Activated effector memory CD4-positive, alpha-beta T cell treated with anti-CD3 and anti-CD28 coated beads, Interleukin-2, amount 50 U/mL, for 16 hours (primary cell): Measurements from ENCODE around the gene SSC5D.
"Not testable (repeated sequence)": the region's sequence is repeated elsewhere in the genome, so short reads cannot be mapped to it uniquely, and the experiment has no call there.

Experiments used
- DNase-seq: peaks from one replicate; pipeline ENCODE4 v3.0.0-alpha.2; 2020

SSC5D gene

GRCh38 chr19:55508120-55508519, 19.9 kb downstream of the SSC5D start:
- DNase-seq = no peak

GRCh38 chr19:55516878-55517620, 28.8 kb downstream of the SSC5D start:
- peak; percentile 96 for DNase-seq

- DNase-seq = no peak
Measured at GRCh38 chr19:55519451-55520311, 31.4 kb downstream of the SSC5D start.

- no peak for DNase-seq
Measured at GRCh38 chr19:55520691-55521292, 32.6 kb downstream of the SSC5D start.

GRCh38 chr19:55525289-55526101, 37.3 kb downstream of the SSC5D start:
- DNase-seq = no peak

- DNase-seq = no peak
Measured at GRCh38 chr19:55526216-55527196, 38.3 kb downstream of the SSC5D start.

GRCh38 chr19:55527197-55528029, 39.2 kb downstream of the SSC5D start:
- no peak for DNase-seq

GRCh38 chr19:55528030-55528803, 40.0 kb downstream of the SSC5D start:
- DNase-seq = no peak

GRCh38 chr19:55529636-55530234, 41.5 kb downstream of the SSC5D start:
- DNase-seq = no peak

- no peak for DNase-seq
Measured at GRCh38 chr19:55530996-55531395, 42.8 kb downstream of the SSC5D start.

GRCh38 chr19:55534280-55534679, 46.0 kb downstream of the SSC5D start:
- not testable (repeated sequence) for DNase-seq

GRCh38 chr19:55535173-55535964, 47.1 kb downstream of the SSC5D start:
- no peak for DNase-seq

- DNase-seq = no peak
Measured at GRCh38 chr19:55535965-55536350, 47.7 kb downstream of the SSC5D start.

GRCh38 chr19:55536366-55536765, 48.1 kb downstream of the SSC5D start:
- DNase-seq = no peak

- DNase-seq = no peak
Measured at GRCh38 chr19:55536951-55537740, 48.9 kb downstream of the SSC5D start, which contains the start of gene SBK2. SBK2 (minus strand) TSS chr19:55537133; CDS start chr19:55536294, 839 bp downstream.

GRCh38 chr19:55537741-55538111, 49.5 kb downstream of the SSC5D start:
- no peak for DNase-seq

- DNase-seq = no peak
Measured at GRCh38 chr19:55538132-55538531, 49.9 kb downstream of the SSC5D start.
